NCI-H128 (cell line): ENCODE measurements around the gene PSD2.

Experiments
- DNase-seq: peaks from one replicate; lab custom pipeline; 2025; ENCODE audit not compliant: unreplicated experiment; lab: John Stamatoyannopoulos, UW

PSD2 gene

DNA sequence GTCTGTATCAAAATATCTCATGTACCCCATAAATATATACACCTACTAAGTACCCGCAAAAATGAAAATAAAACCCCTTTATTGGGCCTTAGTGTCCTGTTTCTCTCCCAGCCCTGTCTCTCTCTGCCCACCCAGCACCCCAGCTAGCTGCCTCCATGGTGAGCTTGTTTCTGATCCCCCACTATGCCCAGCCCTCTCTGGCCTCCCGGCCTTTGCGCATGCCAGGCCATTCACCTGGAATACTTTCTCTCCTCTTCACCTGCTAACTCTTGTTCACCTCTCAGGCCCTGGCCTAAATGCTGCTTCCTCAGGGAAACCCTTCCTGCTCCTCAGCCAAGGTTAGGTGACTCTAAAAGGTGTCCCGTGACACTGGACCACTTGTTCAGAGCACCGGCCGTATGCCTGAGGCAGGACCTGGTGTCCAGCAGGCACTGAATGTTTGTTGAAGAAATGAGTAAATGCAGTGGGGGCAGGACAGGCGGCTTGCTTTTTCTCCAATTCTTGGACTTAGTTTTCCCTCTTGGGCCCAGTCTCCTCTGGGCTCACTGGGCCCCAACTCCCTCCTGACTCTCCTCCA lies 58.5 kb downstream of the PSD2 start:
- DNase-seq = no peak

DNA sequence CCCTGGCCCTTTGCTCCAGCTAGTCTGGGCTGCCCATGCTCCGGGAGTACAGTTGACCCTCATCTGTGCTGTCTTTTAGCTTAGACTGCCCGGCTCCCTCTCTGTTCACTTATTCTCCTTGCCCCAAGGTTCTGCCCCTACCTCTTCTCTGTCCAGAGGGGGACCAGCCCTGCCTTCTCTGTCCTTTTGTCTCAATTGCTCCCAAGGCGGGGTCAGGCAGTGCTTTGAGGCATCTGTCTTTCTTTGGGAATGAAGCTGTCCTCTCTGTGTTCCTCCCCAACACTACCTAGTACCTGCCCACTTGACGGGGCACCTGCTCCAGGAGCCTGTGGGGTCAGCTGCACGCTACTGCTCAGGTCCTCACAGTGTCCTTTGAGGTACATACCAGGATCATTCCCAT lies 59.3 kb downstream of the PSD2 start:
- DNase-seq = no peak

DNA sequence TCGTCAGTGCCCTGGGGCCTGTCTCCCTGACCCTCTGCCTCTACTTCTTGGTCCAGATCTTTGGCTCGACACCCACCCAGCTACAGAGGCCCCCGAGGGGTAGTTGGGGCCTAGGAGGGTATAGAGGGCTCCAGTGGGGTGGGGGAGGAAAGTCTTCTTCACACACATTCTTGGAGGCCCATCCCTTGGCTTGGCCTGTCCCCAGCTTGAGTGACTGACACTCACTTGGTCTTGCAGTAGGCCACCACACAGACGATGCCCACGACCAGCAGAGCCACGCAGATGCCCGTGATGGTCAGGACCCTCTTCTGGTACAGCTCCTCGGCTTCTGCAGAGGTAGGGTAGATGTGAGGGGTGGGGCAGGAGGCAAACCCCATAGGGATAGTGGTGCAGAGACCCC lies 59.8 kb downstream of the PSD2 start:
- DNase-seq = no peak

GRCh38 chr5:139855946-139856540 lies 60.4 kb downstream of the PSD2 start:
- no peak for DNase-seq

DNA sequence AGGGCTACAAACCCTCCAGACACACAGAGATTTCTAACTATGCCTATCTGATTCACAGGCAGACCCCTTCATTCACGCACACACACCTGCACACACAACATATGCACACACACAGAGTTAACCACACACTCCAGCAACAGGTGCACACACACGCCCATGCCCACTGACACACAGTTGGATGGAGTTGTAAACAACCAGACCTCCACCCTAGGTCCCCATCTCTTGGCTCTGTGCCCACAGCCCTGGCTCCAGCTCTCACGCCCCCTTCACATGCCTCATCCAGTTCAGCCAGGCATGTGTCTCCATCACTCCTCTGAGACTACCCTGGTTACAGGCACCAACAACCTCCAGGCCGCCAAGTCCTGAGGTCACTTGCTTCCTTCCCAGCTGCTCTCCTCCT lies 61.1 kb downstream of the PSD2 start:
- DNase-seq = peak; percentile 24

DNA sequence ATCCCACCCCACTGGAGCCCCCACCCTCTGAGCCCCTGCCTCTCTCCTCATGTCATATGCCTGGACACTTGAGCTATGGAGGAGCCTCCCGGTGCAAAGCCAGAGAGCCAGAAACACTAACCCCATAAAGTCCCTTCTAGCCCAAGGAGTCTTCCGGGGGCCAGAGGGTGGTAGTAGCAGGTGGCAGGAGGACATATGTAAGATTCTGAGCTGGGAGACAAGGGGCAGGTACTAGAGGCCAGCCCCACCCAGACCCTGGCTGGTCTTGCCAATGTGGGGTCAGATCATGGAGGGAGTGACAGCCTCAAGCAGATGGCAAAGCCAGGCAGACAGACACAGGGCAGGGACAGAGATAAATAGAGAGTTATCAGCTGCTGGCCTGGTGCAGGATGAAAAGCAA lies 63.4 kb downstream of the PSD2 start:
- DNase-seq = no peak

- no peak for DNase-seq
These were observed 65.6 kb downstream of the PSD2 start for GRCh38 chr5:139861021-139861888.

DNA sequence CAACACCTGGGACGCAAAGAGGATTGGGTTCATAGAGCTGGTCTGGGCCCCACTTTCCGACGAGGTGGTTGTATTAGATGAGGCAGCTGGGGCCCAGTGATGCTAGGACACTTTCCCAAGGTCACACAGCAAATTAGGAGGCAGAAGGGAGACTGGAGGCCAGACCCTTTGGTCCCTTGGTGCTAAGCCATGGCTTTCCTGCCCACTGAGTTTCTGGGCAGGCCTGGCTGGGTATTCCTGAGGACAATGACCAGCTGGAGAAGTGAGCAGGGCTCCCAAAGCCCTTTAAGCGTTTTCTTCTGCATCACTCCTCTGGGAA lies 66.2 kb downstream of the PSD2 start:
- no peak for DNase-seq

DNA sequence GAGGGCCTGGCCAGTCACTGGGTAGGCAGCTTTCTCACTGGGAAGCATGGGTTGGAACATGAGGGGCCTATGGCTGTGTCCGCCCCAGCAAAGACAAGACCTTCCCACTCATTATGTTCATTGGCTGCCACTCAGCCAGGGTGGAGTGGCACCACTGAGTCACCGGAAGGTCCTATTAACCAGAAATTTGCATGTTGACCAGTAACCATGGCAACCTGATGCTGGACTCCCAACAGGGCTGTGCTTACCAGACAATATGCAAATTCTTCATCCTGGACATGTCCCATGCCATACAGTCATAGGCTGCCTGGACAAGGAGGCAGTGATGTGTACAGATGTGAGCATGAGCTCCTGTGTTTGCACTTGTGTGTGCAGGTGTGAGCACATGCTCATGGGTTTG lies 66.7 kb downstream of the PSD2 start:
- DNase-seq = no peak

- no peak for DNase-seq
These were observed 67.2 kb downstream of the PSD2 start for GRCh38 chr5:139862803-139863202.

DNA sequence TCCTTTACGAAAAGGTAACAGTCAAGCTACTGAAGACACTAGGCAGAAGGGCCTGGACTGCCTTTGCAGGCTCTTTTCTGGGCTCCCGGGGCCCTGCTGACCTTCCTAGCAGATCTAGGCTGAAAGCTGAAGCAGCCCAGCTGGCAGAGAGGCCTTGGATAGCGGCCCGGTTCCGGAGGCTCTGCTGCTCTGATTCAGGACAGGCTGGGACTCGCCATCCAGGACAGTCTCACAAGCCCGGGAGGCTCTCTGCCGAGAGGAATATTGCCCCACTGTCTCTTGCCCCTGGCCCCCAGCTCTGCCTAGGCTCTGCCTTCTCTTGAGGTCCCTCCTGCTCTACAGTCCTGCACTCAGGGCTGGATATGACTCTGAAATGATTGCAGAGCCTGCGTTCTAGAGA lies 67.8 kb downstream of the PSD2 start:
- DNase-seq = no peak

DNA sequence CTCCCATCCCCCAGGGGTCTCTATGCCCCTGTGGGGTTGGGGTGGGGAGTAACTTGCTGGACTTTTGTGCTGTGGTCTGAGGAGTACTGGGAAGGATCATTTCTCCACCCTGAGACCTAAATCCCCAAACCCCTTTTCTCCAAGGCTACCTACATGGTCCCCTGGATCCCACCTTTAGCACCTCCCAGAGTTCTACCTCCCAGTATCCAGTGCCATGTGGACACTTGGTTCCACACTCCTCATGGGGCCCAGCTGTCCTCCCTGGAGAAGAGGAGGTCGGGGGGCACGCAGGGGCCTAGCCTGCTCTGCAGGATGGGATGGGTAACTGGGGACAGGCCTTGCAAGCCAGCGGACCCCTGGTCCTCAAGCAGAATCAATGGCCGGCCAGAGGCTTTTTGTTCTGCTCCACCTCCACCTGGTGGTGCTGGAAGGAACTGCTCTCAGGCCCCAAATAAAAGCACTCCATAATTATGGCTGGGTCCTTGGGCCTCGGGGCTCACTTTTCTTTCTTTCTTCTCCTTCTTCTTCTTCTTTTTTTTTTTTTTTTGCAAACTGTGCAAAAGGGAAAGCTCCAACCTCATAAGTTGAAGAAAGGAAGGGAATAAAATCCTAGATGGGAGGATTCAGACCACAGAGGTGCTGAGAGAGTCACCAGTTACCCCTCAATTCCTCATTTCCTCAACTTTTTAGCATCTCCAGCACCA lies 68.4 kb downstream of the PSD2 start:
- no peak for DNase-seq

GRCh38 chr5:139864716-139865483 lies 69.3 kb downstream of the PSD2 start:
- no peak for DNase-seq

DNA sequence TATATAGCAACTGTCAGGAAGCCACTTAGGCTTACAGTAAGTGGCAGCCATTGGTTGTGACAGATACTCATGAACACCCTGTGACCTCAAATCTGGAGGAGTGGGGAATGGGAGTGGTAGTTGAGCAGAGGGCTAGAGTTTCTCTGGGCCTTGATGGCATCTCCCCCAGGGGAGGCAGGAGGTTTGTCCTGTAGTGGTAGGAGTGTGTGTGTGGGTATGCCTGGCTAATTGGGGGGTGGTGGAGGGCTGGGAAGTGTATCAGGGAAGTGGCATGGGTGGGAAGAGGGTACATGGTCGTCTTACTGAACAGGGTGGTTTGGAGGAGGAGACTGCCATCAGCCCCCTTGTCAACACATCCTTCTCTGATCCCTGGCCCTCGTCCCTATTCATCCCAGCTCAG lies 71.5 kb downstream of the PSD2 start:
- DNase-seq = no peak

DNA sequence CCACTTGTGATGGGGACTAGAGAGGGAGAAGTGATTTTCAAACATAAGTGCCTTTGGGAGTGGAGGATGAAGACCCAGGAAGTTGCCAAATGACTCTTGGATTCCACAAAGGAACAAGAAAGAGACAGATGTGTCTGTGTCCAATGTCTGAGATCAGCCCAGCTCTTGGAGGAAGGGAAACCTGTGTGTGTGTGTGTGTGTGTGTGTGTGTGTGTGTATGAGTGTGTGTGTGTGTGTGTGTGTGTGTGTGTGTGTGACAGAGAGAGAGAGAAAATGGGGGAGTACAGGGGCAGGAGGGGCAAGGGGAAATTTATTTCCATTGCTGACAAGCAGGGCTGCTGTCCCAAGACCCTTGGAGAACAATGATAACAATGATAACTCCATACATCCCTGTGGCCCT lies 72.0 kb downstream of the PSD2 start:
- no peak for DNase-seq

GRCh38 chr5:139869042-139869790 lies 73.6 kb downstream of the PSD2 start:
- DNase-seq = no peak

DNA sequence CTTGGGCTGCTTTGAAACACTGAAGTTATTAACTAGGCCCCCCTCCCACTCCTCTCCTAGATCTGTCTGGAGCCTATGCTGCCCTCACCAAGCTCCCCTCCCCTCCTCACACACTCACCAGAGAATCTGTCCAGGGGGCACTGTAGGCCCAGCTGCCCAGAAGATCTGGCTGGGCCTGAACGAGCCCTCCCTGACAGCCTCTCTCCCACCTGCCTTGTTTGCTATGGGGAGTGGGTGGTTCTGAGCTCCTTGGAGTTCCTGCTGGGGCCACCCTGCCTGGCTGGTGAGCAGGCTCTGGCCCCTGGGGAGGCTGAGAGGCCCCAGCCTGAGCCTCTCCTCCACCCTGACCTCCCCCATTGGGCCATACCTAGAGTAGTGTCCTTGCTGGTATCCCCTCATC lies 75.1 kb downstream of the PSD2 start:
- DNase-seq = no peak

- DNase-seq = no peak
These were observed 76.0 kb downstream of the PSD2 start for GRCh38 chr5:139871614-139872013.

DNA sequence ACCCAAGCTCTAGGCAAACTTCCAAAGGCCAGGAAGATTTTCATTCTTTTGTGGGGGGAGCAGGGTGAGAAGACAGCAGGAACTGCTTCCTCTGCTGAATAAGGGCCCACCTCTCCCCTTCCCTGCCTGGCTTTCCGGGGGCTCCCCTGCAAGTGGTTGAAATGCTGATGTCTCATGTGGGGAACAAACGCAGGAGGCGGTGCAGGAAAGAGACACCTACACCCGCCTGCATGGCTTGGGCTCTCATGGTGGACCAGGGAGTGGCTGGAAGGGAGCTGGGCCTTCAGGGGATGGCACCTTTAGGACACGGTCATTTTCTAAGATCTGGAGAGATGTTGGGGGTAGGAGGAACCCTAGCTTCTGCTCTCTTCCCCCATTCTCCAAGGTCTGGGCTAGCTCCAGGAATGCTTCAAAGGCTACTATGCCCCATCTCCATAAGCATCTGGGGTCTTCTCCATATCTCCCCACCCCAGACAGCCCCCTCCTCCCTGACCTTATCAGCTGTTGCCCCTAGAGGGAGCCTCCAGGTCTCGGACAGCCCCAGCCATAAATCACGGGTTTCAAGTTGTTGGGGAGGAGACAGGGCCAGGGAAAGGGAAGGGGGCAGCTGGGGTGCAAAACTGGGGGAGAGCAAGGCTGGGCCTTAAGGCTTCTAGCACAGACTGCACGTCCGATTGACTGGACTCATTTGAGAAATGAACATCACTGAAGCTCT lies 76.6 kb downstream of the PSD2 start:
- DNase-seq = no peak
